GM19328 (cell line): ENCODE results near the gene DNAAF5.

Experiments used
- ATAC-seq: cut with Tn5 transposase; IDR thresholded peaks from one replicate; pipeline ENCODE4 v1.9.1; 2021; ENCODE audit warnings: mild to moderate bottlenecking, moderate library complexity; ENCODE audit not compliant: unreplicated experiment

Gene DNAAF5

DNA sequence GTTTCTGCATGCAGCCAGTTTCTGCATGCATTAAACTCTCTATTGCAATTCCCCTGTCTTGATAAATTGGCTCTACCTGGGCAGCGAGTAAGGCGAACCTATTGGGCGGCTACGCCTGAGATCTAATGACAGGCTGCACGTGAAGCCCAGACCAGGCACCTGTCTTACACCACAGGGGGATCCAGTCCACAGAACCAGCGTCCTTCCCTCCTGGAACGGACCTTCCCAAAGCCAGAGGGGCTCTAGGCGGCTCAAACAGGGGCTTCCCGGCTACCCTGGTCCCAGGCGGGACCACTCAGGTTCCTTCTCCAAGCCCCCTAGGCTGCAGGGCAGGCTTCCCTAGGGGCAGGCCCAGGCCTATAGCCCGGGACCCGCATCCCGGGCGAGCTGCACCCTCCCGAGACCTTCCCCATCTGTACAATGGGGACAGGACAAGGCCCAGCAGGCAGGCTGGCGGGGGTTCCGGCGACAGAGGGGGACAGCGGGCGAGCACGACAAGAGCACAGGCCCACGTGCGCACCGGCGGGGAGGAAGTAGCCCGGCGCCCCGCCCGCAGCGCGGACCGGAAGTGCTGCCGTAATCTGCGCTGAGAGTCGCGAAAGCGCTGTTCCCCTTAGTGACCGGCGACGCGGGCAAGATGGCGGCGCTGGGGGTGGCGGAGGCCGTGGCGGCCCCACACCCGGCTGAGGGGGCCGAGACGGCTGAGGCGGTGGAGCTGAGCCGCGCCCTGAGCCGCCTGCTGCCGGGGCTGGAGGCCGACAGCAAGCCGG lies at the start of gene DNAAF5:
DNAAF5 (plus strand) TSS at position 616 of the 770 bp plus-strand sequence; CDS start at position 638, 22 bp downstream.
- ATAC-seq: peak; percentile 73

DNA sequence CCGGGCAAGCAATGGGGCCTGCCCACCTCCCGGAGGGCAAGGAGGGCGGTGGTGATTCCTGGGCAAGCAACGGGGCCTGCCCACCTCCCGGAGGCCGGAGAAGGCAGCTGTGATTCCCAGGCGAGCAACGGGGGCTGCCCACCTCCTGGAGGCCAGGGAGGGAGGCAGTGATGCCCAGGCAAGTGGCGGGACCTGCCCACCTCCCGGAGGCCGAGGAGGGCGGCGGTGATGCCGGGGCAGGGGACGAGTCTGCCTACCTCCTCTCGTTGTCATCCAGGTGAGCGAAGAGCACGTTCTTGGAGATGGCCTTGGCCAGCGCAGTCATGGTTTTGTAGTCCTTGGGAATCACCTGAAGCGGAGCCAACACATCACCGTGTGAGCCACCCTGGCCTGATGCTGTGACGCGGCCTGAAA lies 49.5 kb upstream of the DNAAF5 start:
- no peak for ATAC-seq

DNA sequence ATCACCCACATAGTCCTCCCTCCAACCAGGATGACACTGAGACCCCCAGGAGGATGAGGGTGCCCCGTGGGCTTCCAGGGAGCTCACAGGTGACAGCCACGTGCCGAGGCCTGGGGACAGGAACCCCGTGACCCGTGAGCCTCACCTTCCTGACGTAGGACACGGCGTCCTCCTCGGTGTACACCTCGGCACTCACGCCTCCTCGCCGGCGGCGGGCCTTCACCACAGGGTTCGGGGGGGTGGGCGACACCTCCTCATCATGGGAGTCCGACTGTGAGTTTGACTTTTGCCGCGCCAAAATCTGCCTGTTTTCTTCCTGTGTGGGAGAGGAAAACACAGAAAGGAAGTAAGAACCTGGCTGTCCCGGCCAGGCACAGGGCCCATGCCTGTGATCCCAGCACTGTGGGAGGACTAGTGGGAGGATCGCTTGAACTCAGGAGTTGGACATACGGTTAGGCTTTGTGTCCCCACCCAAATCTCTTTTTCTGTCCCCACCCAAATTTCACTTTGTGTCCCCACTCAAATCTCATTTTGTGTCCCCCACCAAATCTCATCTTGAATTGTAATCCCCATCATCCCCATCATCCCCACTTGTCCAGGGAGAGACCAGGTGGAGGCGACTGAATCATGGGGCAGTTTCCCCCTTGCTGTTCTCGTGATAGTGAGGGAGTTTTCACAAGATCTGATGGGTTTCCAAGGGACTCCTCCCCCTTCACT lies 45.9 kb upstream of the DNAAF5 start:
- no peak for ATAC-seq

GRCh38 chr7:681551-682307 lies 44.8 kb upstream of the DNAAF5 start:
- no peak for ATAC-seq

DNA sequence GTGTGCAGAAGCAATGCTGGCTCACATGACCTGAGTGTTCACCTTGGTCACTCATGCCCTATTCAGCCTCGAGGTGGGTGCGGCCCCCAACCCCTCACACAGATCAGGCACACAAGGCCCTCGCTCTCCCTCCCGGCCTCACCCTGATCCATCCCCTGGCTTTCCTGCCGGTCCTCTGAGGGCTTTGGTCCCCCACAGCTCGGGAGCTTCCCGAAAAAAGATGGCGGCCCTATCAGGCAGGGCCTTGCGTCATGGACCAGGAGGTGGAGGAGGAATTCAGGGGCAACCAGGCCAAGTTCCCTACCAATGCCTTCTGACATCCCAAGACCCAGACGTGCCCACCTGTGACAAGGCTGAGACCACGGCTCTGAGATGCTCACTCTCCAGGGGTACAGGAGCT lies 43.7 kb upstream of the DNAAF5 start:
- no peak for ATAC-seq

GRCh38 chr7:683526-684205 lies 42.8 kb upstream of the DNAAF5 start:
- no peak for ATAC-seq

GRCh38 chr7:684416-684815 lies 42.1 kb upstream of the DNAAF5 start:
- ATAC-seq: no peak

DNA sequence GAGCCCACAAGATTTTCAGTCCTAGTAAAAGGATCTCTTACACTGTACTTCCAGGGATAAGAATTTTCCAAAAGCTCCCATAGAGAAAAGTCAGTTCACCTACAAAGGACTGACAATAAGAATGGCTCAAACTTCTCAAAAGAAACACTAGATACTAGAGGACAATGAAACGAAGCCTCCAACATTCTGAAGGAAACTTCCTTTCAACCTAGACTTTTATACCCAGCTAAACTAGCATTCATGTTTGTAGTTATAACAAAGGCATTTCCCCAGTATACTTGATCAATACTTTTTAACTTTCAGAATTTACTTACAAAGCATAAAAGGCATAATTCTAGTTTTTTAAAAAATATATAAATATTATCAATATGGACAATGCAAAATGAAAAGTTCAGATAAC lies 41.0 kb upstream of the DNAAF5 start:
- no peak for ATAC-seq

- no peak for ATAC-seq
Observed at GRCh38 chr7:690478-691360, 35.8 kb upstream of the DNAAF5 start.

DNA sequence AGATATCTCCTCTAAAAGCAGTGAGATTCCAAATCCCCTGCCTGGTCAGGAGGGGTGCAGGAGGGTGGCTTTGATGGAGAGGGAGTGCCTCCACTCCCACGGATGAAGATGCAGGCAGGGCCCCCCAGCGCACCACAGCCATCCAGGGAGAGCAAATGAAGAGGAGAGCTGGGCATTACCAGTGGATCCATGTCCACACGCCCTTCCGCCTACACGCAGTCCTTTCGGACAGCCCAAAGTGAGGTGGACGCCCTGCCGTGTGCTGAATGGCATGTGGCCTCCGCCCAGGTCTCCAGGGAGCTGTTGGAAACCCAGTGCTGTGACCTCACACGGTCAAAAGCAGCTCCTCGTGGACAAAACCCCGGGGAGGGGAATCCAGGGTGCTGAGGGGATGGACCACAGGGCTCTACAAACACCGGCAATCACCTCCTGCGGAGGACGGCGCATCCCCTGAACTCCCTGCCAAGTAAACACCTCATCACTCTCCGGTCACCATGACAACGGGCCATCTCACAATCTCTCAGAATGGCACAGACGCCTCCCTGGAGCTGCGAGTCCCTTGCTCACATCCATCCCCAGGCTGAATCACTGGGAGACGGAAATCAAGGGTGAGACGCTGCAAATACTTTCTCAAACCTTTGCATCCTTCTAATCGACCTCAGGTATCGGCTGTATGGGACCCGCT lies 35.0 kb upstream of the DNAAF5 start:
- ATAC-seq: no peak

- no peak for ATAC-seq
Observed at GRCh38 chr7:693280-693679, 33.2 kb upstream of the DNAAF5 start.

GRCh38 chr7:696426-696811 lies 30.1 kb upstream of the DNAAF5 start:
- ATAC-seq: no peak

GRCh38 chr7:696812-697551 lies 29.5 kb upstream of the DNAAF5 start:
- no peak for ATAC-seq

DNA sequence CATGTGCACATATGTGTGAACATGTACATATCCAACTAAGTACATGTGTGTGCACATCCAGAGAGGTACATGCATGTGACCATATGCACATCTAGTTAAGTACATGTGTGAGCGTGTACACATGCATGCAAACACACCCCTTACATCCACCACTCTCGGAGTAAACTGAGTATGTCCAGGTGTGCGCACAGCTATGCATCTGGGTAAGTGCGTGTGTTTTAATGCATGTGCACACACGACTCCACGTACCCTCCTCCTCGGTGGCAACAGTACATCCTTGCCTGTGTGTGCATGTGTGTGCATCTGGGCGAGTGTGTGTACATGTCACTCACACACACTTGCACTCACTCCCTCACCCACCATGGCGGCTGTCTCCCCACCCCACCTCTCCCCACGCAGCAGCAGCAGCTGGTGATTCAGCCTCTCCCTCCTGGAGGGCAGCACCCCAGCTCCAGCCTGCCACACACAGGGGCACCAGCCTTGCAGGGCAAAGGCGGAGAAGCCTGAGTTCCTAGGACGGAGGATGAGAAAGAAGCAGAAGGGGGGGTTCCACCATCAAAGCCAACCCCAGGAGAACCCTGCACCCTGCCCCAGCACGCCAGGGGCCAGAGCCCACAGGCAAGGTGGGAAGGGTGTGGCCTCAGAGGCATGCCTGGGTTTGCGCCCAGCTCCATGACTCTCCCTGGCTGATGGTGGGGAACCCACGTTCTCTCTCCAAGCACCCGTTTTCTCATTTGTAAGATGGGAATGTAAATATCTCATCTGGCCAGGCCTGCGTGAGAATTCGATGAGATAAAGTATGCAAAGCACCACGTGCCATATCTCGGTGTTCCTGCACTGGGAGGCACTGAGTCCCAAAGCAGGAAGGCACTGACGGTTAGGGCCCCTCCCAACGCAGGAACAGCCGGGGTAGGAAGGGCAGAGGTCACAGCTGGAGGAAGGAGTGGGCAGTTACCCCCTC lies 27.7 kb upstream of the DNAAF5 start:
- ATAC-seq: no peak

DNA sequence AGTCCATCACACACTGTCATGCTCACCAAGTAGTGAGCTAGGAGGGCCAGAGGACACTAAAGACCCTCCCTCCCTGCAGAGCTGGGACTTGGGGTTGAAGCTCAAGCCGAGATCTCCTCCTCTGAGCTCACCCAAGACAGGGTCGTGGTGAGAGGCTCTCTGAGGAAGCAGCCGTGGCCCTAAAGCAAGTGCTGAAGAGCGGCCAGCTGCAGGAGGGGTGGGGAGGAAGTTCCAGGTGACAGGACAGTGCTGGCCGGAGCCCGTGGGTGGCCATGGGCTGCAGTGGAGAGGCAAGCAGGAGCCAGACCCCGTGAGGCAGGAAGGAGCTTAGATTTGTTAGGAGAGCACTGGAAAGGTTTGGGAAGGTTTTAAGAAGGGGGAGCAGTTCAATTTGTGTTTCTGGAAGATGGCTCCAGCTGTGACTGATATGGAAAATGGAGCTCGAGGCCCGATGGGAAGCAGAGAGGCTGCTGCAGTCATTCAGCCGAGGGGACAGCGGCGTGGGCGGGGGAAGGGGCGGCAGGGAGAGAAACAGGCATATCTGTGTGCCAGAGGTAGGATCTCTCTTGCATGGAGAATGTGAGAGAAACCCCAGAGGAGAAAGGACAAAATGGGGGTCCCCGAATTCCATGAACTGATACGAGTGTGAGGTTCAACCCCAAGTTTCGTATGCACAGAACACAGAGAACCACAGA lies 26.9 kb upstream of the DNAAF5 start:
- ATAC-seq: no peak

DNA sequence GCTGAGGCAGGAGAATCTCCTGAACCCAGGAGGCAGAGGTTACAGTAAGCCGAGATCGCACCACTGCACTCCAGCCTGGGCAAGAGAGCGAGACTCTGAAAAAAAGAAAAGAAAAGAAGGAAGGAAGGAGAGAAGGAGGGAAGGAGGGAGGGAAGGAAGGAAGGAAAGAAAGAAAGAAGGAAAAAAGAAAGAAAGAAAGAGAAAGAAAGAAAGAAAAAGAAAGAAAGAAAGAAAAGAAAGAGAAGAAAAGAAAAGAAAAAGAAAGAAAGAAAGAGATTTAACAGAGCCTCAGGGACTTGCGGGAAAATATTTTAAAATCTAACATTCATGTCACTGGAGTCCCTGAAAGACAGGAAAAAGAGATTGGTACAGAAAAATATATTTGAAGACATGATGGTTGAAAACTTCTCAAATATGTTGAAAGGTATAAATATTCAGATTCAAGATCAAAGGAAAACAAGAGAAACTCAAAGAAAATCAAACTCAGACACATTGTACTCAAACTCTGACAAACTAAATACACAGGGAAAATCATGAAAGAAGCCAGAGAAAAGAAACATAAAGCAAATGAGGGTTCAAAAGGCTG lies 25.3 kb upstream of the DNAAF5 start:
- no peak for ATAC-seq

- ATAC-seq: no peak
Observed at GRCh38 chr7:703049-703448, 23.4 kb upstream of the DNAAF5 start.
